Left lung (tissue), 10 donors: ENCODE results near the gene KIZ. TPM values are rescaled to one million over a fixed set of nuclear protein-coding genes. Genes with fewer than 3 reads are reported as not detected.

Experiments used
- ATAC-seq: fragments of 200-7000 bp; cut with Tn5 transposase; one replicate; pipeline ENCODE4 v1.9.1; 2020; ENCODE audit warnings: moderate library complexity
- DNase-seq, 4 donors: peaks; one replicate each; pipeline ENCODE4 v3.0.0-alpha.2; 2013 to 2020
- H3K27ac ChIP-seq, 2 donors: fragments of 200-600 bp; sonication (generic) in 1 of 2; one replicate each; pipeline versions ENCODE4 v1.5.0 to v1.8.0; 2020 to 2021
- H3K27me3 ChIP-seq, 2 donors: fragments of 200-600 bp; sonication (generic) in 1 of 2; one replicate each; pipeline versions ENCODE4 v1.5.0 to v1.8.0; 2020 to 2021
- H3K36me3 ChIP-seq, 2 donors: fragments of 200-600 bp; sonication (generic) in 1 of 2; one replicate each; pipeline versions ENCODE4 v1.5.0 to v1.8.0; 2020 to 2021
- H3K4me1 ChIP-seq, 2 donors: fragments of 200-600 bp; one replicate each; pipeline ENCODE4 v1.8.0; 2021
- H3K4me3 ChIP-seq, 2 donors: fragments of 200-600 bp; sonication (generic) in 1 of 2; one replicate each; pipeline versions ENCODE4 v1.5.0 to v1.8.0; 2020 to 2021; ENCODE audit warnings: mild to moderate bottlenecking in 1 of 2
- H3K9me3 ChIP-seq, 2 donors: fragments of 200-600 bp; sonication (generic) in 1 of 2; one replicate each; pipeline versions ENCODE4 v1.5.0 to v1.8.0; 2020 to 2021
- intact Hi-C, 2 donors: fragments of 100-400 bp; cut with DNase I; formaldehyde crosslinking; loops; one replicate each; pipeline versions ENCODE4 v1.11.2 to v1.14.2; 2022
- polyA plus RNA-seq, 6 donors: library from polyadenylated mRNA; unstranded; fragments of 120-200 nt; gene quantifications; one replicate each; pipeline ENCODE4 v1.2.1, GENCODE V29; 2013; ENCODE audit not compliant: insufficient read length in 6 of 6
- total RNA-seq, 2 donors: library from RNA; stranded (reverse); fragmentation: NEBNext Ultra II Directional; extraction: Animal tissue kit (Norgen Biotek cat#: 25700); gene quantifications; one replicate each; pipeline ENCODE4 v1.2.1, GENCODE V29; 2021
- TF ChIP-seq, protein P1 (sequence below), 2 donors: fragments of 200-600 bp; sonication (generic) in 1 of 2; IDR thresholded peaks; one replicate each; pipeline versions ENCODE4 v1.5.0 to v1.8.0; 2021; ENCODE audit warnings: antibody characterized with exemption in 2 of 2
- donor health status: DM: no; HTN: yes; CAD: no.
- donor health status: DM: no; HTN: no; CAD: no.

KIZ gene
- total and polyA plus RNA-seq, 8 donors: 10.4 to 30.6 (median 25.2) TPM

DNA sequence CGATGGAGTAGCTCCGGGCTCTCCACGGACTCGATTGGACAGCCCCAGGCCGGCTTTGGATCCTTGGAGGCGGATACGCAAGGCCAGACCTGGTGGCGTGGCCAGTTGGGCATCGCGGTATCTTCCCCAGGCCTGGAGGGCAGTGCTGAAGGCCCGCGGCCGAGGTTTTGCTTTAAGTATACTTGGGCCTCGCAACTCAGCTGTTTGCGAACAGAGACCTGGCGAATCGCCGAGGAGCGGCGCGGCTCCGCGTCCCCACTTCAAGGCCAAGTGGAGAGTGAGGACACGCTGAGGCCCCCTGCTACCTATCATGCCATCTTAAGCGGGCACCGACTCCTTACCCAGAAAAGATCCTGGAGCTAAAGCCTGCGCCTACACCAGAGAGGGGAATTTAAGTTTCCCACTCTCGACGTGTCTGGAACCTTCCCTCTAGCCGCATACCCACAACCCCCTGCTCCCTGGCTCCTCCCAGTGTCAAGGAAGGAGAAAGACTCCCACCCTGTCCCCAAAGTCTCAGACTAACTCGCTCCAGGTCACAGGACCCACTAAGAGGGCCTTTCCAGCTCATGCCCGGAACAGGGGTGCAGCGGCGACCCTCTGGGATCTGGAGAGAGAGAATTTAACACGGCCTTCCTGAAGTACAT is 23.8 kb upstream of the KIZ start:
- DNase-seq (peak in 1 of 4 donors; percentile 76), ATAC-seq (peak; percentile 45)
- Histone ChIP-seq H3K4me3 (peak overlapping the region in 1 of 2 donors; percentile 44), H3K27ac (no peak overlapping the region), H3K9me3 (no peaks in the 10 kb centered on the region), H3K4me1 (peaks cover 8 to 43% of the 10 kb centered on the region in 2 donors), H3K27me3 (peaks cover 100% of the 10 kb centered on the region in 2 donors), H3K36me3 (no peaks in the 10 kb centered on the region)
- intact Hi-C loops: no loop called here
- TF ChIP-seq, protein P1, sequence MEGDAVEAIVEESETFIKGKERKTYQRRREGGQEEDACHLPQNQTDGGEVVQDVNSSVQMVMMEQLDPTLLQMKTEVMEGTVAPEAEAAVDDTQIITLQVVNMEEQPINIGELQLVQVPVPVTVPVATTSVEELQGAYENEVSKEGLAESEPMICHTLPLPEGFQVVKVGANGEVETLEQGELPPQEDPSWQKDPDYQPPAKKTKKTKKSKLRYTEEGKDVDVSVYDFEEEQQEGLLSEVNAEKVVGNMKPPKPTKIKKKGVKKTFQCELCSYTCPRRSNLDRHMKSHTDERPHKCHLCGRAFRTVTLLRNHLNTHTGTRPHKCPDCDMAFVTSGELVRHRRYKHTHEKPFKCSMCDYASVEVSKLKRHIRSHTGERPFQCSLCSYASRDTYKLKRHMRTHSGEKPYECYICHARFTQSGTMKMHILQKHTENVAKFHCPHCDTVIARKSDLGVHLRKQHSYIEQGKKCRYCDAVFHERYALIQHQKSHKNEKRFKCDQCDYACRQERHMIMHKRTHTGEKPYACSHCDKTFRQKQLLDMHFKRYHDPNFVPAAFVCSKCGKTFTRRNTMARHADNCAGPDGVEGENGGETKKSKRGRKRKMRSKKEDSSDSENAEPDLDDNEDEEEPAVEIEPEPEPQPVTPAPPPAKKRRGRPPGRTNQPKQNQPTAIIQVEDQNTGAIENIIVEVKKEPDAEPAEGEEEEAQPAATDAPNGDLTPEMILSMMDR (IDR thresholded peaks at IDR 0.05): no peak

DNA sequence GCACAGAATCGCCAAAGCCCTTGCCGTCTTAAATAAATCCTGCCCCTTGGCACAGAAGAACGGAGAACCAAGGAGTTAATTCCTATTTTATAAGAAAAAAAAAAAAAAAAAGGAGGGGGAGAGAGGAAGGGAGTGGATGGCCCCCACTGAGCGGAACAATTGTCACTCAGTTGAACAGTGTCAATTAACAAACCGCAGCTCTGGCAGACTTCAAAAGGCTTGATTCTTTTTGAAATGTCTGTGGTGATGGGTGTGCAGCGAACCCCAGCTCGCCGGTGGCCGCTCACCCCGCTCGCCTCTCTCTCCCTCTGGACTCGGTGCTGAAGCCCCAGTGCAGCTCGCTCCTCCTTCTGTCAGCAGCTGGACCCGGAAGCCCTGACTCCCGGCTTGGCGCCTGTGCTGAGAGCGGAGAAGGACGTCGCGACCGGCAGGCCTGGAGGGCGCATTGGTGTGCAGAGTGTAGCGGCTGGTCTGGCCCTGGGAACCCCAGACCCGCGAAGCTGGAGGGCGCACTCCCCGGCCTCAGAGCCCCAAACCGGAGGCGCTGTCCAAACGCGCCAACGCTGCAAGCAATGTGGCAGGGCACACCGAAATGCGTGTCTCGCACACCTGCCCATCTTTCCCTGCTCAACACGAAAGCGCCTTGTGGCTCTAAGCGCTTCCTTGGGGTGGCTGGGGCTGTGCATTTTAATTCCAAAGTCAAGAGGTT is 23.1 kb upstream of the KIZ start:
- TF ChIP-seq, protein P1 (IDR thresholded peaks at IDR 0.05): no peak
- Histone ChIP-seq H3K9me3 (no peaks in the 10 kb centered on the region), H3K36me3 (no peaks in the 10 kb centered on the region), H3K27me3 (peaks cover 100% of the 10 kb centered on the region in 2 donors), H3K27ac (no peak overlapping the region), H3K4me1 (peaks cover 8 to 43% of the 10 kb centered on the region in 2 donors), H3K4me3 (peak overlapping the region in 1 of 2 donors; percentile 44)
- intact Hi-C loops: no loop called here
- DNase-seq (peak in 2 of 4 donors; percentile 53 to 87), ATAC-seq (peak; percentile 72)

DNA sequence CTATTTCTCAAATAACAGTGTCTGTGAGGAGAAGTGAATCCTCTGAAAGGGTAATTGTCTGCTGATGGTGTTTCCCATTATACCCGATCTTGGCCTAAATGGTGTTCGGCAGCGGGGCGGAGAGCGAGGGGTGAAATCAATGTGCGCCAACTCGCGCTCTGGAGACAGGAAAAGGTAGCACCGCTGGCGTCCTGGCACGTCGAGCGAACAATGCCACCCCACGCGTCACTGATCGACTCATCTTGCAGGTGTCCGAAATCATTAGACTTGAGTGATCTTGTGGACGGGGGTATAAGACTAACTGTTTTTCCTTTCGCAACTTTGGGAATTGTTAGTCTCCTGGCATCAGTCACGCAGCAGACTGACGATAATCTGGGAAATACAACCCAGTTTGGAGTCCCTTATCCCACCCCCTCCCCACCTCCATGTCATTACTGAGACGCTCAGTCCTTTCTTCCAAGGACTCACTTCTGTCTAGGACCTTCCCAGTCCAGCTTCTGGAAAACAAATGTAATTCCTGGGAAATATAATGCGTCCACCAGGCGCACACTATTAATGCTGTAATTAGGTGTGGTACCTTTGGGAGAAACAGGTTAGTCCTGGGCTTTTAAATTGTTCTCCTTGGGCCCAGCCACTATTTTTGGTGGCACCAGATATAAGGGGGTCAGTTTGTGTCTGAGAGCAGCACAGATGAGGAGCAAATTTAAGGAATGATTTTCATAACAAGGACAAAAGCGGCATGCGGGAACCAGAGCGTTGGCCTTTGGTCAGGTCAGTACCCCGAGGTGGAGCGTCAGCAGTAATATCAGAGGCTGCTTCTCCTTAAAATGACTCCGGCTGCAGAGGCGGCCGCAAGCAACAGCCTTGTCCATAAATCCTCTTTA is 22.1 kb upstream of the KIZ start:
- no peak overlapping the region for H3K4me3 ChIP-seq
- TF ChIP-seq, protein P1 (IDR thresholded peaks at IDR 0.05): no peak
- intact Hi-C loops: no loop called here
- no peak for ATAC-seq
- H3K27me3 ChIP-seq: peaks cover 100% of the 10 kb centered on the region in 2 donors
- peaks cover 8 to 43% of the 10 kb centered on the region in 2 donors for H3K4me1 ChIP-seq
- no peak for DNase-seq
- H3K27ac ChIP-seq: no peak overlapping the region
- H3K36me3 ChIP-seq: no peaks in the 10 kb centered on the region
- no peaks in the 10 kb centered on the region for H3K9me3 ChIP-seq

DNA sequence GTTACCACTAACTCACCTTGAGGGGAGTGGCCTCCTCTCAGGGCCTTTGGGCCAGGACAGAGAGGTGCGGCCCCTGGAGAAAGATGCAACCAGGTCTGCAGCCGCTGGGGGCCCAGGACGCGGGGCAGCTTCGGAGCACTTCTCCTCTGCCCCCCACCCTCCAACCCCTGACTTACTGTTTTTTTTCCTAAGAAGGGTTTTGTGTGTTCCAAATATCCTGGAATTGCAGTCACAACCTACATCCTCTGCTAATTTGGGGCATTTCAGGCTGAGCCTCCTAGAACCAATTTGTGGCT is 21.5 kb upstream of the KIZ start:
- TF ChIP-seq, protein P1 (IDR thresholded peaks at IDR 0.05): no peak
- no peak for ATAC-seq
- no peaks in the 10 kb centered on the region for H3K9me3 ChIP-seq
- no peak overlapping the region for H3K27ac ChIP-seq
- intact Hi-C loops: no loop called here
- H3K36me3 ChIP-seq: no peaks in the 10 kb centered on the region
- no peak overlapping the region for H3K4me3 ChIP-seq
- no peak for DNase-seq
- peaks cover 94 to 100% of the 10 kb centered on the region in 2 donors for H3K27me3 ChIP-seq
- peaks cover 8 to 43% of the 10 kb centered on the region in 2 donors for H3K4me1 ChIP-seq

DNA sequence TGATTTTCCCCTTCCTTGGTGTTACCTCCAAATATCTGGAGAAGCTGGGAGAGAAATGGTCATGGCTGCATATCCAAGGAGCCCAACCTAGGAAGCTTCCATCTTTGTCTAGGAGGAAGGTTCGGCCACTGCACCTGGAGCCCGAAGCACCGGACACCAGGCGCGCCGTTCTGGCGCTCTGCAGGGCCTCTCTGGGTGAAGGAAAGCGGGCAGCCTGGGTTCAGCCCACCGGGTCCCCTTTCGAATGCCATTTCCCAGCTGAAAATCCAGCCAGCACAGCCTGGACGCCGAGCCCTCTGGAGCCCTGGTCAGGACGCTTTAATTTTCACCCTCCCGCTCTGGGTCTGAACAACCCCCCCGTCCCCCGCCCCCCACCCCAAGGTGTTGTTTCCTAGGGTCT is 21.0 kb upstream of the KIZ start:
- TF ChIP-seq, protein P1 (IDR thresholded peaks at IDR 0.05): no peak
- Histone ChIP-seq H3K36me3 (no peaks in the 10 kb centered on the region), H3K27ac (no peak overlapping the region), H3K4me3 (no peak overlapping the region), H3K27me3 (peaks cover 89 to 100% of the 10 kb centered on the region in 2 donors), H3K9me3 (no peaks in the 10 kb centered on the region), H3K4me1 (peaks cover 8 to 43% of the 10 kb centered on the region in 2 donors)
- no peak for ATAC-seq
- intact Hi-C loops: no loop called here
- DNase-seq: no peak
